ENCODE data around the gene NECAP2.
"Not testable (repeated sequence)": the region's sequence is repeated elsewhere in the genome, so short reads cannot be mapped to it uniquely, and the experiment has no call there.

The NECAP2 gene

DNA sequence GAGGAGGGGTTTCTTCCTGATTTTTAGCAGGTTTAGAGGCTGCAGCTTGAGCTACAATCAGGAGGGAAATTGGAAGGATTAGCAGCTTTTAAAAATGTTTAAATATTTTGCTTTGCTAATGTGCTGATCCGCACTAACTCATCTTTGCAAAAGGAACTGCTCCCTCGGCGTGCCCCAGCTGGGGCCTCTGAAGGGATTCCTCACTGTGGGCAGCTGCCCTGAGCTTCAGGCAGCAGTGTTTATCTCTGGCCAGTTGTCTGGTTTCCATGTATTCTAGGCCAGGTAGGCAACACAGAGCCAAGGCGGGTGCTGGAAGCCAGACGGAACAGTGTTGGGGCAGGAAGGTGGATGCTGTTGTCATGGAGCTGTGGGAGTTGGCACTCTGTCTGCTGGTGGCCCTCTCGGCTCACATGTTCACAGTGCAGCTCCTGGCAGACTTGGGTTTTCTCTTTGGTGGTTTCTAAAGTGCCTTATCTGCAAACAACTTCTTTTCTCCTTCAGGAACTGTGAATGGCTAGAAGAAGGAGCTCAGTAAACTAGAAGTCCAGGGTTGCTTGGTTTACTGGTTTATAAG, 18.9 kb downstream of the NECAP2 start:
- no peak overlapping the region for H3K4me3 ChIP-seq (replicated peaks; ENCODE audit: low read depth, low read length)
- TF ChIP-seq, protein P1, sequence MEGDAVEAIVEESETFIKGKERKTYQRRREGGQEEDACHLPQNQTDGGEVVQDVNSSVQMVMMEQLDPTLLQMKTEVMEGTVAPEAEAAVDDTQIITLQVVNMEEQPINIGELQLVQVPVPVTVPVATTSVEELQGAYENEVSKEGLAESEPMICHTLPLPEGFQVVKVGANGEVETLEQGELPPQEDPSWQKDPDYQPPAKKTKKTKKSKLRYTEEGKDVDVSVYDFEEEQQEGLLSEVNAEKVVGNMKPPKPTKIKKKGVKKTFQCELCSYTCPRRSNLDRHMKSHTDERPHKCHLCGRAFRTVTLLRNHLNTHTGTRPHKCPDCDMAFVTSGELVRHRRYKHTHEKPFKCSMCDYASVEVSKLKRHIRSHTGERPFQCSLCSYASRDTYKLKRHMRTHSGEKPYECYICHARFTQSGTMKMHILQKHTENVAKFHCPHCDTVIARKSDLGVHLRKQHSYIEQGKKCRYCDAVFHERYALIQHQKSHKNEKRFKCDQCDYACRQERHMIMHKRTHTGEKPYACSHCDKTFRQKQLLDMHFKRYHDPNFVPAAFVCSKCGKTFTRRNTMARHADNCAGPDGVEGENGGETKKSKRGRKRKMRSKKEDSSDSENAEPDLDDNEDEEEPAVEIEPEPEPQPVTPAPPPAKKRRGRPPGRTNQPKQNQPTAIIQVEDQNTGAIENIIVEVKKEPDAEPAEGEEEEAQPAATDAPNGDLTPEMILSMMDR (IDR thresholded peaks at IDR 0.05; ENCODE audit: low read length, missing control alignments): no peak
- DNase-seq (ENCODE audit: low read depth): no peak

DNA sequence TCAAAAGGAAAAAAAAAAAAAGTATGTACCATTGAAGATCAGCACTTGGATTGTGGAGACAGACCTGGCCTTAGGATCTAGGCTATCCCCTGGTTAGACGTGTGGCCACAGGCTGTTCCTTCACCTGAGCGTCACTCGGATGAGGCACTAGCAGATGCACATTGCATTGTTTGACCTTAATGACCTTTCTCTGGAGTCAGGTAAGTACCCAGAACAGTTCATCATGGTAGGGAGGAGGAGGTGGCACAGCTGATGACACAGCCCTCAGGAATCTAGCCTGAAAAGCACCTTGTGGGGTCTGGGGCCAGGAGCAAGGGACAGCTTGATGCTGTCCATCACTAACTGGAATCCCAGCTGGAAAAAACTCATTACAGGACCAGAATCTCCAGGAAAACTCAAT, 21.2 kb downstream of the NECAP2 start:
- TF ChIP-seq, protein P1 (IDR thresholded peaks at IDR 0.05; ENCODE audit: low read length, missing control alignments): no peak
- no peak for DNase-seq (ENCODE audit: low read depth)

DNA sequence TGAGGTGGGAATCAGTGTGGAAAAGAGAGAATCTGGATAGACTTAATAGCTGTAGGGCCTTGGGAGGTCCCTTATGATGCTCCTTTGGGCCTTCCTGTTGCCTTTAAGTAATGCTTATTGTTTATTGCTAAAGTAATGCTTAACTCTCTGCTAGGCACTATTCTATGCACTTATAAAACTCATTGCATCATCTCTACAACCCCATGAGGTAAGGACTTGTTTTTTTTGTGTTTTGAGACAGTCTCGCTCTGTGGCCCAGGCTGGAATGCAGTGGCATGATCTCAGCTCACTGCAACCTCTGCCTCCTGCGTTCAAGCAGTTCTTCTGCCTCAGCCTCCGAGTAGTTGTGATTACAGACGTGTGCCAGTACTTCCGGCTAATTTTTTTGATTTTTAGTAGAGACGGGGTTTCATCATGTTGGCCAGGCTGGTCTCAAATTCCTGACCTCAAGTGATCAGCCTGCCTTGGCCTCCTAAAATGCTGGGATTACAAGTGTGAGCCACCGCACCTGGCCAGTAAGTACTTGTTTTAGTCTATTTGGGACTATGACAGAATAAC, 22.3 kb downstream of the NECAP2 start:
- TF ChIP-seq, protein P1 (IDR thresholded peaks at IDR 0.05; ENCODE audit: low read length, missing control alignments): no peak
- H3K4me3 ChIP-seq (replicated peaks; ENCODE audit: low read depth, low read length): no peak overlapping the region
- DNase-seq (ENCODE audit: low read depth): no peak

More for the DNA sequence above, 21.2 kb downstream of the NECAP2 start:
- H3K4me3 ChIP-seq (replicated peaks; ENCODE audit: low read depth, low read length): no peak overlapping the region

DNA sequence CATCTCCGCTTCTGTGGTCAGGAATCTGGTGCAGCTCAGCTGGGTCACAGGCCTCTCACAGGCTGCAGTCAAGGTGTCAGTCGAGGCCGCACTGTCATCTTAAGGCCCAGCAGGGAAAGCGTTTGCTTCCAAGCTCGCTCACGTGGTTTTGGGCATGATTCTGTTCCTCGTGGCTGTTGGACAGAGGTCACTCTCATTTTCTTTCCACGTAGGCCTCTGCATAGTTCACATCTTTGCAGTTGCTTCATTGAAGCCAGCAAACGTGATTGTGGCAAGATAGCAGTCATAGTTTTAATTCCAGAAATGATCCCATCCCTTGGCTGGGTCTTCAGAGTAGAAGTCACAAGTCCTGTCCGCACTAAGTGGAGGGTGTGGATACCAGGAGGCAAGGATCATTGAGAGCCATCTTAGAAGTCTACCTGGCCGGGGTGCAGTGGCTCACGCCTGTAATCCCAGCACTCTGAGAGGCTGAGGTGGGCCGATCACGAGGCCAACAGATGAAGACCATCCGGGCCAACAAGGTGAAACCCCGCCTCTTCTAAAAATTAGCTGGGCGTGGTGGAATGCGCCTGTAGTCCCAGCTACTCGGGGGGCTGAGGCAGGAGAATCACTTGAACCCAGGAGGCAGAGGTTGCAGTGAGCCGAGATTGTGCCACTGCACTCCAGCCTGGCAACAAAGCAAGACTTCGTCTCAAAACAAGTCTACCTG, 24.5 kb downstream of the NECAP2 start:
- TF ChIP-seq, protein P1 (IDR thresholded peaks at IDR 0.05; ENCODE audit: low read length, missing control alignments): no peak
- DNase-seq (ENCODE audit: low read depth): no peak
- H3K4me3 ChIP-seq (replicated peaks; ENCODE audit: low read depth, low read length): no peak overlapping the region

DNA sequence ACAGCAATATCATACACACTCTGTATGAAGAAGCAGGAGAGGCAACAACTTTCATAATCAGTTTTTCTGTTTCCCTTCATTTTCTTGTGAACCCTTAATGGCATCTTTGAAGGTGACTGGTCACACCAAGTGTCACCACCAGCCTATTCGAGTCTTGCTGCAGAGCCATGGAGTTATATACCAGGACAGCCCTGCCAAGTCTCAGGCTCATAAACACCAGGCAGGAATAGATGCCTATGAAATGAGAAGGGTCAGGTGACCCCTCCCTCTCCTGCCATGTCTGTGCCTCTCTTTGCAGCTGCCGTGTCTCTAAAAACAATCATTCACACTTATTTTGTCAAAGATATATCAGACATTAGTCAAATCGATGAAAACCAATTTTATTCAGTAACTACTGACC, 28.0 kb downstream of the NECAP2 start:
- DNase-seq (ENCODE audit: low read depth): no peak
- TF ChIP-seq, protein P1 (IDR thresholded peaks at IDR 0.05; ENCODE audit: low read length, missing control alignments): no peak
- no peak overlapping the region for H3K4me3 ChIP-seq (replicated peaks; ENCODE audit: low read depth, low read length)

DNA sequence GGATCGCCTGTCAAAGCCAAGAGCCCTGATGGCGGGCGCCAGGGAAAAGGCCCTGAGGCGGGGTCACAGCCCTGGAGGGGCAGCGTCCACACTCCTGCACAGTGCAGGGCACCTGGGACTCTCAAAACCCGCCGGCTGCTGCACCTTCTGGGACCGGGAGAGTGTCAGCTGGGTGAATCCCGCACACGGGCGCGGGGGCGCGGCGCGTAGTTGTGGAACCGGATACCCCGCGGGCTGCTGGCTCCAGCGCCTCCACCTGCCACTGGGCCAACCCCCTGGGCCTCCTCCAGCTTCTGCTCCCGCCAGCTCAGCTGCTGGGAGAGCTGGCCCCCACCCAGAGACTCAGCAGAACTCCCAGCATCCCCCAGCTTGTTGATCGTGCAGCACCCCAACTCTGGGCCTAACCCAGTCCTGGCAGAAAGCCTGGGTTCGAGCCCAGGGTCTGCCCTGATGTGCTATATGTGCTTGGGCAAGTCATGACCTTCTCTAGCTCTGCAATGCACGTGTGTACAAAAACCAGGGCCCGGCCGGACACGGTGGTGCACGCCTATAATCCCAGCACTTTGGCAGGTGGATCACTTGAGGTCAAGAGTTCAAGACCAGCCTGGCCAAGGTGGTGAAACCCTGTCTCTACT, 33.8 kb downstream of the NECAP2 start:
- TF ChIP-seq, protein P1 (IDR thresholded peaks at IDR 0.05; ENCODE audit: low read length, missing control alignments): no peak
- no peak for DNase-seq (ENCODE audit: low read depth)
- H3K4me3 ChIP-seq (replicated peaks; ENCODE audit: low read depth, low read length): no peak overlapping the region

DNA sequence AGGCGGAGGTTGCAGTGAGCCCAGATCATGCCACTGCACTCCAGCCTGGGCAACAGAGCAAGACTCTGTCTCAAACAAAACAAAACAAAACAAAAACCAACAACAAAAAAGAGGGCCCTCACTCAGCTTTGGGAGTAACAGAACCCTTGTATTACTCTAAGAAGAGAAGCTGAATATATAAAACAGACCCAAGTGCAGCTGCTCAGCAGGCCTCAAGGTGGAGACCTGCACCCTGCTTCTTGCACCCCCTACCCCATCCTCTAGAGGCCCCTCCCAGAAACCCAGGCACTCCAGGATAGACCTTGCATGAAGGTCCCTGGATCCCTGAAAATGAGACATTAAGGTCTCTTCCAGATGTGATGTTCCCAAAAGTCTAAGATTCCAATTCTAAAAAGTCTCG, 34.4 kb downstream of the NECAP2 start:
- not testable (repeated sequence) for DNase-seq (ENCODE audit: low read depth); H3K4me3 ChIP-seq (replicated peaks; ENCODE audit: low read depth, low read length)

DNA sequence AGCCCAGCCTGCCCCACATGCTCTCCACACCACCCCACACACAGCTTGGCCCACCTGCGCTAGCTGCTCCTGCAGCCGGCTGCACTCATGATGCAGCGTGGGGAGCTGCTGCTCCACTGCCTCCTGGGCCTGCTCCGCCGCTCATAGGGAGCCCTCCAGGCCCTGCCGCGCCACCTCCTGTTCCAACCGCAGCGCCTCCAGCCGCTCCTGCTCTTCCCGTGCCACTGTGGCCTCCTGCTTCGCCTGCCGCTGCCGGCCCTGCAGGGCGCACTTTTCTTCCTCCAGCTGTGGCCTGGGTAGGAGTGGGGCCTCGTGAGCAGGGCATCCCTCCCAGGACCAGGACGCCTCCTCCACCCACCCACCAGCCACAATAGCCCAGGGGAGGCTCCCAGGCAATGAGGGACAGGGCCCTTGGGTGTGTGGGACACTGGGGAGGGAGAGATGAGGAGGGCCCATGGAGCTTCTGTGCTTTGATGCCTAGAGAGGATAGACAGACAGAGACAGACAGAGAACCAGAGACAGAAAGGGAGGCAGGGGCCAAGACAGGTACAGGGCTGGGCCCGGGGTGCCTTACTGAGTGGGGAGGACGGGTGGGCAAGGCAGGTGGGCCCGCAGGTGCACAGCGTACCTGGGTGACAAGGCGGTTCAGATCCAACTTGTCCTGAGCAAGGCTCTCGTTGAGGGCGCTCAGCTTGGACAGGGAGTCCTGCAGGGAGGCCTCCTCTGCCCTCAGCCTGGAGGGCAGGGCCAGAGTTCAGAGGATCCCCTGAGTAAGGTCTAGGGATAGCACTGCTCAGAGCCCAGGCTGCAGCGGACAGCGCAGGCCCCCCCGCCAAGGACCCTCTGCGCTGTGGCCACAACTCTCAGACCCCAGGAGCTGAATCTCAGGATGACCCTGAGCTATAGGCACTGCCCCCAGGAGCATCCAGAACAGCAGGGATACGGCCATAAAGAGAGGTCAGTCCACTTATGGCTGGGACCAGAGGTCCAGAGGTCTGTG, 35.5 kb downstream of the NECAP2 start:
- not testable (repeated sequence) for H3K4me3 ChIP-seq (replicated peaks; ENCODE audit: low read depth, low read length); DNase-seq (ENCODE audit: low read depth)
